HTERT RPE-1 (cell line): ENCODE results near the gene IGF2BP2.
"Not testable (repeated sequence)": the region's sequence is repeated elsewhere in the genome, so short reads cannot be mapped to it uniquely, and the experiment has no call there.

ENCODE experiments used
- in situ Hi-C: fragments of 300-500 bp; cut with MboI; formaldehyde crosslinking; loops from 4 replicates; pipeline ENCODE4 v1.14.3; 2020; ENCODE audit warnings: low sequenced_read_pairs

IGF2BP2 gene

GRCh38 chr3:185678027-185678426 lies 146.8 kb downstream of the IGF2BP2 start:
- in situ Hi-C loops: no loop called here

GRCh38 chr3:185677146-185677829 lies 147.6 kb downstream of the IGF2BP2 start:
- in situ Hi-C loops: no loop called here

- in situ Hi-C loops: no loop called here
Measured at GRCh38 chr3:185667574-185667973, 157.3 kb downstream of the IGF2BP2 start.

GRCh38 chr3:185663929-185664328 lies 160.9 kb downstream of the IGF2BP2 start:
- in situ Hi-C loops: no loop called here

GRCh38 chr3:185661772-185662171 lies 163.1 kb downstream of the IGF2BP2 start:
- in situ Hi-C loops: no loop called here

- in situ Hi-C loops: not testable (repeated sequence)
Measured at GRCh38 chr3:185661296-185661695, 163.5 kb downstream of the IGF2BP2 start.

- in situ Hi-C loops: no loop called here
Measured at GRCh38 chr3:185659942-185660921, 164.6 kb downstream of the IGF2BP2 start.

GRCh38 chr3:185658943-185659342 lies 165.9 kb downstream of the IGF2BP2 start:
- in situ Hi-C loops: no loop called here

- in situ Hi-C loops: no loop called here
Measured at GRCh38 chr3:185658504-185658912, 166.3 kb downstream of the IGF2BP2 start.

GRCh38 chr3:185657691-185658503 lies 166.9 kb downstream of the IGF2BP2 start:
- in situ Hi-C loops: no loop called here

GRCh38 chr3:185657211-185657610 lies 167.6 kb downstream of the IGF2BP2 start:
- in situ Hi-C loops: no loop called here

GRCh38 chr3:185656321-185656840 lies 168.5 kb downstream of the IGF2BP2 start:
- in situ Hi-C loops: no loop called here

- in situ Hi-C loops: no loop called here
Measured at GRCh38 chr3:185655426-185656320, 169.2 kb downstream of the IGF2BP2 start.

GRCh38 chr3:185654758-185655145 lies 170.1 kb downstream of the IGF2BP2 start:
- in situ Hi-C loops: no loop called here

- in situ Hi-C loops: no loop called here
Measured at GRCh38 chr3:185653949-185654757, 170.7 kb downstream of the IGF2BP2 start.

- in situ Hi-C loops: no loop called here
Measured at GRCh38 chr3:185651971-185652370, 172.9 kb downstream of the IGF2BP2 start.

- in situ Hi-C loops: no loop called here
Measured at GRCh38 chr3:185649414-185649813, 175.4 kb downstream of the IGF2BP2 start.

- in situ Hi-C loops: no loop called here
Measured at GRCh38 chr3:185648396-185648795, 176.4 kb downstream of the IGF2BP2 start.

- in situ Hi-C loops: no loop called here
Measured at GRCh38 chr3:185647880-185648210, 177.0 kb downstream of the IGF2BP2 start.
